DND-41 (cell line): Measurements from ENCODE around the gene ZFHX3.

Experiments used
- CTCF ChIP-seq: IDR thresholded peaks from 2 replicates; pipeline ENCODE4 v1.5.1; 2012; ENCODE audit warnings: borderline replicate concordance, low read length, moderate library complexity, mild to moderate bottlenecking; ENCODE audit not compliant: poor library complexity, severe bottlenecking; ENCODE audit errors: extremely low read depth
- EZH2 ChIP-seq: IDR thresholded peaks from 3 replicates; pipeline ENCODE4 v1.6.1; 2012; ENCODE audit warnings: borderline replicate concordance, low read depth, mild to moderate bottlenecking, moderate library complexity, low read length, inconsistent platforms; ENCODE audit not compliant: severe bottlenecking

GRCh38 chr16:73076324-73076810 is 28.4 kb upstream of the ZFHX3 start:
- TF ChIP-seq CTCF (no peak), EZH2 (no peak)
